Coronary artery (tissue), 2 donors: ENCODE data around the gene GPN3.
"Not testable (repeated sequence)": the region's sequence is repeated elsewhere in the genome, so short reads cannot be mapped to it uniquely, and the experiment has no call there.

ENCODE experiments used
- DNase-seq: peaks from one replicate; pipeline ENCODE4 v3.0.0-alpha.2; 2017; ENCODE audit warnings: low spot score
- H3K27ac ChIP-seq, 2 donors: fragments of 200-600 bp; sonication (generic); one replicate each; pipeline ENCODE4 v1.5.1; 2016 to 2019
- H3K4me3 ChIP-seq: fragments of 200-600 bp; sonication (generic); 2 replicates; pipeline ENCODE4 v1.5.1; 2016; ENCODE audit warnings: mild to moderate bottlenecking, moderate library complexity
- CTCF ChIP-seq: fragments of 200-600 bp; sonication (generic); IDR thresholded peaks from one replicate; pipeline ENCODE4 v1.5.1; 2019; ENCODE audit warnings: antibody characterized with exemption

GPN3 gene

GRCh38 chr12:110501752-110502738 lies 34.0 kb upstream of the GPN3 start, which contains the start of the genes RAD9B and VPS29:
RAD9B (plus strand) TSS chr12:110502331; CDS start chr12:110502338, 7 bp downstream.
VPS29 (minus strand) TSS chr12:110502111; CDS start chr12:110502051, 60 bp downstream.
- Histone ChIP-seq H3K4me3 (peak within 1 kb of the TSS; percentile 83), H3K27ac (peak within 1 kb of the TSS; percentile 89 to 91)
- peak; percentile 98 for DNase-seq
- TF ChIP-seq CTCF, result no peak

- no peak for TF ChIP-seq CTCF
- peak overlapping the region; percentile 83 for H3K4me3 ChIP-seq
- no peak for DNase-seq
- peak overlapping the region; percentile 89 to 91 for H3K27ac ChIP-seq
Measured at GRCh38 chr12:110501399-110501751, 33.3 kb upstream of the GPN3 start.

GRCh38 chr12:110498984-110499706 lies 31.1 kb upstream of the GPN3 start:
- no peak for DNase-seq
- no peak for TF ChIP-seq CTCF
- no peak overlapping the region for H3K4me3 ChIP-seq
- H3K27ac ChIP-seq, result no peak overlapping the region

- Histone ChIP-seq H3K27ac (no peak overlapping the region), H3K4me3 (no peak overlapping the region)
- DNase-seq, result no peak
- no peak for TF ChIP-seq CTCF
Measured at GRCh38 chr12:110475426-110475825, 7.4 kb upstream of the GPN3 start.

- DNase-seq, result no peak
- TF ChIP-seq CTCF, result no peak
- Histone ChIP-seq H3K4me3 (peak overlapping the region; percentile 82), H3K27ac (peak overlapping the region; percentile 95 to 97)
Measured at GRCh38 chr12:110467847-110468213, 227 bp downstream of the GPN3 start.

- Histone ChIP-seq H3K4me3 (peak overlapping the region; percentile 82), H3K27ac (no peak overlapping the region)
- no peak for TF ChIP-seq CTCF
- DNase-seq, result no peak
Measured at GRCh38 chr12:110466791-110467190, 1.3 kb downstream of the GPN3 start.

GRCh38 chr12:110465765-110466164 lies 2.3 kb downstream of the GPN3 start:
- H3K27ac ChIP-seq, H3K4me3 ChIP-seq, DNase-seq: not testable (repeated sequence)
